ENCODE results near the gene CFAP65.
A peak's percentile ranks its signal among the peaks of the same experiment; 100 is the strongest.

Gene CFAP65

GRCh38 chr2:218975060-218975777 lies 66.1 kb downstream of the CFAP65 start:
- DNase-seq (ENCODE audit: low read depth in 2 of 2) = no peak

GRCh38 chr2:218970894-218971293 lies 70.4 kb downstream of the CFAP65 start:
- no peak for DNase-seq (ENCODE audit: low read depth in 2 of 2)

- DNase-seq (ENCODE audit: low read depth in 2 of 2) = no peak
These were observed 77.1 kb downstream of the CFAP65 start for GRCh38 chr2:218964041-218964771.

- no peak for DNase-seq (ENCODE audit: low read depth in 2 of 2)
These were observed 77.7 kb downstream of the CFAP65 start for GRCh38 chr2:218963601-218964000.

- DNase-seq (ENCODE audit: low read depth in 2 of 2) = no peak
These were observed 78.3 kb downstream of the CFAP65 start for GRCh38 chr2:218962859-218963492.

- no peak for DNase-seq (ENCODE audit: low read depth in 2 of 2)
These were observed 79.4 kb downstream of the CFAP65 start for GRCh38 chr2:218961651-218962570.

GRCh38 chr2:218961229-218961628 lies 80.1 kb downstream of the CFAP65 start:
- DNase-seq (ENCODE audit: low read depth in 2 of 2) = no peak

GRCh38 chr2:218960309-218961165 lies 80.8 kb downstream of the CFAP65 start:
- DNase-seq (ENCODE audit: low read depth in 2 of 2) = no peak

- no peak for DNase-seq (ENCODE audit: low read depth in 2 of 2)
These were observed 81.5 kb downstream of the CFAP65 start for GRCh38 chr2:218959761-218960308.

GRCh38 chr2:218959141-218959731 lies 82.1 kb downstream of the CFAP65 start, which contains the start of gene CDK5R2:
CDK5R2 (plus strand) TSS chr2:218959666; CDS start chr2:218959821, 155 bp downstream.
- DNase-seq (ENCODE audit: low read depth in 2 of 2) = peak; percentile 19 to 27

GRCh38 chr2:218958276-218958675 lies 83.0 kb downstream of the CFAP65 start:
- DNase-seq (ENCODE audit: low read depth in 2 of 2) = no peak

- no peak for DNase-seq (ENCODE audit: low read depth in 2 of 2)
These were observed 83.6 kb downstream of the CFAP65 start for GRCh38 chr2:218957671-218958070.

- DNase-seq (ENCODE audit: low read depth in 2 of 2) = no peak
These were observed 85.3 kb downstream of the CFAP65 start for GRCh38 chr2:218956039-218956438.

- DNase-seq (ENCODE audit: low read depth in 2 of 2) = no peak
These were observed 86.6 kb downstream of the CFAP65 start for GRCh38 chr2:218954541-218955300.

GRCh38 chr2:218953366-218953954 lies 87.9 kb downstream of the CFAP65 start:
- DNase-seq (ENCODE audit: low read depth in 2 of 2) = no peak
